HG02938 (cell line): Measurements from ENCODE around the gene OSBPL3.
A peak's percentile ranks its signal among the peaks of the same experiment; 100 is the strongest.

ENCODE experiments used
- ATAC-seq: cut with Tn5 transposase; IDR thresholded peaks from one replicate; pipeline ENCODE4 v1.9.1; 2021; ENCODE audit warnings: mild to moderate bottlenecking, moderate library complexity; ENCODE audit not compliant: unreplicated experiment

OSBPL3 gene

GRCh38 chr7:24868741-24869140 is 111.2 kb downstream of the OSBPL3 start:
- no peak for ATAC-seq

GRCh38 chr7:24866004-24866615 is 113.9 kb downstream of the OSBPL3 start:
- ATAC-seq = no peak

GRCh38 chr7:24864214-24864817 is 115.7 kb downstream of the OSBPL3 start:
- ATAC-seq = no peak

GRCh38 chr7:24863626-24864025 is 116.4 kb downstream of the OSBPL3 start:
- no peak for ATAC-seq

DNA sequence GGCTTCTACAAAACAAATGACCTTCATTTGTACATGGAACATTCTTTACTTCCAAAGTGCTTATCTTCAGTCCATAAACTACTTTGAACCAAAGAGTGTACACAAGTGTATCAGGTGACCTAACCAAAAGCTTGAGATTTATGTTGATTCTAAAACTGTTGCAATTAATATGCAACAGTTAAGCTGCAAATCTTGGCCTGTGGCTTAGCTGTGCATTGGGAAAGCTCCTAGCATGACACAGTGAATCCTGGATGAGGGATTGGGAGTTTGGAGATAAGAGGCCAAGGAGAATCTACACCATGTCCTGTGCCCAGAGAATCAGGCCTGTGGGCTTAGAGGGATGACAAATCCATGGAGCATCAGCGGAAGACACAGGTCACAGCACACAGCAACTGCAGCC is 117.5 kb downstream of the OSBPL3 start:
- ATAC-seq = no peak

DNA sequence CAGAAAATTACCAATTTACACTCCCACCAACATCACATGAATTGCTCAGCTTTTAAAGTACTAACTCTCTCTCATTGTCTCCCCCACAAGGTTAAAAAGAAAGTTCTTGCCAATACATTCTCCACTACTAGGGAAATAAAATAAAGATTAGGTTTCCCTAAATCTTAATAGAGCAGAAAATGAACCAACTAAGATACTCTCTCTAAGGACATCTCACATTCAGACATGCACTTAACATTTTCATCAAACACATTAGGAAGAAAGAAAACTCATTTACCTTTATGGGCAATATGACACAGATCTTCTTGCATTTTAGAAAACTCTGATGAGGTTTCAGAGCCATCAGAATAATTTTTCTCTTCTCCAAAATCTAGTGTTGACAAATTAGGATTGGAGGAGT is 118.6 kb downstream of the OSBPL3 start:
- ATAC-seq = no peak

DNA sequence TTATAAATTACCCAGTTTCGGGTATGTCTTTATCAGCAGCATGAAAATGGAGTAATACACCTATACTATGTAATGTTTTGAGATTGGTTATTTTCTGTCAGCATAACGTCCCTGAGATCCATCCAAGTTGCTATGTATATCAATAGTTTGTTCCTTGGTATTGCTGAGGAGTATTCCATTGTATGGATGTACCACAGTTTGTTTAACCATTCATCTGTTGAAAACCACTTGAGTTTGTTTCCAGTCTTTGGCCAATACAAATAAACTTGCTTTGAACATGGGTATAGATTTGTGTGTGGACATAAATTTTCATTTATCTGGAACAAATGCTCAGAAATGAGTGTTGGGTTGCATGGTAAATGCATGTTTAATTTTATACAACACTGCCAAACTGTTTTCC is 119.4 kb downstream of the OSBPL3 start:
- no peak for ATAC-seq

- ATAC-seq = no peak
These were observed 121.6 kb downstream of the OSBPL3 start for GRCh38 chr7:24858108-24858977.

DNA sequence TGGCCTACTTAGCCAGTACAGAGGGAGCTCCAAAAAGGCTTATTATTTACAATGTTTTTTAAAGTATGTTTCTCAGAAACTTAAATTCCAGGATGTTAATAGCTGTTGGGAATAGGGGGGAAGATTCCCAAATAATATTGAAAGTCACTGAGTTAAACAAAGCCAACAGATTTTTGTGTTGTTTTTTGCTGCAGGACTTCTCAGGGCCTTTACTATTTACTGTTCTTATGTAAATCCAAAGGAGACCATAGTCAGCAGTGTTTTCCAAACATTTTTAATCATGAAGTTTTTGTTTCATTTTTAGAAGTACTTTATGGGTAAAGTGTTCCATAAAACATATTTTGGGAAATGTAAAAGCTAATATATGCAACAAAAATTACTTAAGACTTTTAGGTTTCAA is 122.4 kb downstream of the OSBPL3 start:
- no peak for ATAC-seq

- ATAC-seq = no peak
These were observed 125.1 kb downstream of the OSBPL3 start for GRCh38 chr7:24854866-24855265.

GRCh38 chr7:24851786-24852185 is 128.2 kb downstream of the OSBPL3 start:
- ATAC-seq = no peak

DNA sequence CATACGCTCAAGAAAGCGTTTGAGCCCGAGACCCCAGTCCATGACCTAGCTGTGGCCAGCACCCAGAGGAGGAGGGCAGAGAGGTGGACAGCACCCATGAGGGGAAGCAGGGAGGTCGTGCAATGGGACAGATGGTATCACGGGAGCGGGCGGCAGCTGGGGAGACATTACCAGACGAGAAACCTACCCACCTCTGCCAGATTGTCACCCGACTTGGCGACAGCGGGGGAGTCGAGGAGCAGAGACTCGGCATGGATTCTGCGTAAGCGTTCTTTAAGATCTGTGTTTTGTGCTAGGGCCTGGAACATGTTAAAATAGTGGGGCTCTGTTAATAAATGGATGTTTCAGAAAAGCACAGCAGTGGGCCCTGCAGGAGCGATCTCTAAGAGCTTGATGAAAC is 131.1 kb downstream of the OSBPL3 start:
- ATAC-seq = no peak

DNA sequence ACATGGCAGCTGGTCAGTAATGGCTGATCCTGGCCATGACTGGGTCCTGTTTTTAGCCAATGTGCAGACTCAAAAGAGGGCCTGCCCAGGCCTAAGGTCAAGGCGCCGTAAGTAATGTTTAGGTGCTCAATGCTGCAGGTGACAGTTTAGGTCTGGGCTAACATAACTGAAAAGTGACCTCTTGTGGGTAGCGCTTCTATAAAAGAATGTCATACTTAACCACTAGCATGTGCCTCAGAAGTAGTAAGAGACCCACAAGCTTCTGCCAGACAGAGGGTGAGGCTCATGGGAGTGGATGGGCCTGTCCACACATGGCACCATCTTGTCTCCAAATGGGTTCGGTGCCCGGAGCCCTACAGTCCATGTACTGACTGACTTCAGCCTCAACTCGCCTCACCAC is 132.2 kb downstream of the OSBPL3 start:
- ATAC-seq = no peak

GRCh38 chr7:24843821-24844434 is 136.1 kb downstream of the OSBPL3 start:
- no peak for ATAC-seq

- ATAC-seq = peak; percentile 66
These were observed 137.3 kb downstream of the OSBPL3 start for GRCh38 chr7:24842449-24843241.

GRCh38 chr7:24842029-24842428 is 137.9 kb downstream of the OSBPL3 start:
- ATAC-seq = no peak

DNA sequence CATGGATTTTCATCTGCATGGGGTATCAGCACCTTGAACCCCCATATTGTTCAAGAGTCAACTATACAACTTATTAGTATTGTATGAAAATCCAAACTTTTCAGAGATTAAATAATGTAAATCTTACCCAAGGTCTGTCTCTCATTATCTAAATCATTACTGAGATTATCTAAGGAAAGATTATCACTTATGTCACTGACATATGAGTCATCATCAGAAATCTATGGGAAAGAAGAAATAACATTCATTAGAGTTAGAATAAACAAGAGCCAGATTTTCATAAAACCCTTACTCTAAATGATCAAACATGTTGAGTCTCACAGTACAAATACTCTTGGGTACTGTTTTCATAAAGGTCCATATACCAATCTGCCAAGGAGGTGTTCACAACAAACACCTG is 139.4 kb downstream of the OSBPL3 start:
- no peak for ATAC-seq

DNA sequence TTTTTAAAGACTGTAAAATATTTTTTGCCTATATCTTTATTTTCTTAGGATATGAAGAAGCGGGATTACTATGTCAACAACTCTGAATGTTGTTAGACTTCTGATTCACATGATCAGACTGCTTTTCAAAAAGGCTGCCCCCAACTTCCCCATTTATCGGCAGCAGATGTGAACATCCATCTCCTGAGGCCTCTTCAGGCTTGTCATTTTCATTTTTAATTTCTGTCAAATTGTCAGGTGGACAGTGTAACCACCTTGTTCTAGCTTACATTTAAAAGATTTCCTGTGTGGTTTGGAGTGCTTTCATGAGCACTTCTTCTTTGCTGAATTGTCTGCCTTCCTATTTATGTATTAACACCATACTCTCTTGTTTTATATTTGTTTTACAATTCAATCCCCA is 143.9 kb downstream of the OSBPL3 start:
- peak; percentile 83 for ATAC-seq

GRCh38 chr7:24835643-24836042 is 144.3 kb downstream of the OSBPL3 start:
- ATAC-seq = peak; percentile 13

- ATAC-seq = peak; percentile 52
These were observed 145.7 kb downstream of the OSBPL3 start for GRCh38 chr7:24834128-24834798.
